Right atrium auricular region (tissue), 2 donors: Measurements from ENCODE around the gene ARHGAP44. TPM values are rescaled to one million over a fixed set of nuclear protein-coding genes. Genes with fewer than 3 reads are reported as not detected.
A peak's percentile ranks its signal among the peaks of the same experiment; 100 is the strongest.

Source experiments
- DNase-seq: peaks from one replicate; pipeline ENCODE4 v3.0.0-alpha.2; 2019; ENCODE audit warnings: low spot score
- H3K27ac ChIP-seq, 2 donors: fragments of 200-600 bp; sonication (generic); 1 replicate in 1 of 2; 2 replicates in 1 of 2; pipeline ENCODE4 v1.5.1; 2016 to 2019
- H3K27me3 ChIP-seq, 2 donors: fragments of 200-600 bp; sonication (generic); one replicate each; pipeline versions ENCODE4 v1.5.1 to v1.6.0; 2017 to 2019
- H3K36me3 ChIP-seq: fragments of 200-600 bp; sonication (generic); one replicate; pipeline ENCODE4 v1.5.1; 2016
- H3K4me1 ChIP-seq, 2 donors: fragments of 200-600 bp; sonication (generic); one replicate each; pipeline versions ENCODE4 v1.5.1 to v1.6.0; 2017 to 2019
- H3K4me3 ChIP-seq, 2 donors: fragments of 200-600 bp; sonication (generic); 1 replicate in 1 of 2; 2 replicates in 1 of 2; pipeline ENCODE4 v1.5.1; 2017 to 2019; ENCODE audit warnings: mild to moderate bottlenecking in 1 of 2, moderate library complexity in 1 of 2
- H3K9me3 ChIP-seq, 2 donors: fragments of 200-600 bp; sonication (generic); one replicate each; pipeline ENCODE4 v1.5.1; 2019
- total RNA-seq, 2 donors: library from RNA; depleted of rRNA; stranded (reverse); fragments of >200 nt; gene quantifications; one replicate each; pipeline ENCODE4 v1.1.0, GENCODE V29; 2016
- TF ChIP-seq, protein P1 (sequence below), 2 donors: fragments of 200-600 bp; sonication (generic); IDR thresholded peaks; one replicate each; pipeline ENCODE4 v1.5.1; 2019; ENCODE audit warnings: antibody characterized with exemption in 2 of 2

Gene ARHGAP44, protein sequence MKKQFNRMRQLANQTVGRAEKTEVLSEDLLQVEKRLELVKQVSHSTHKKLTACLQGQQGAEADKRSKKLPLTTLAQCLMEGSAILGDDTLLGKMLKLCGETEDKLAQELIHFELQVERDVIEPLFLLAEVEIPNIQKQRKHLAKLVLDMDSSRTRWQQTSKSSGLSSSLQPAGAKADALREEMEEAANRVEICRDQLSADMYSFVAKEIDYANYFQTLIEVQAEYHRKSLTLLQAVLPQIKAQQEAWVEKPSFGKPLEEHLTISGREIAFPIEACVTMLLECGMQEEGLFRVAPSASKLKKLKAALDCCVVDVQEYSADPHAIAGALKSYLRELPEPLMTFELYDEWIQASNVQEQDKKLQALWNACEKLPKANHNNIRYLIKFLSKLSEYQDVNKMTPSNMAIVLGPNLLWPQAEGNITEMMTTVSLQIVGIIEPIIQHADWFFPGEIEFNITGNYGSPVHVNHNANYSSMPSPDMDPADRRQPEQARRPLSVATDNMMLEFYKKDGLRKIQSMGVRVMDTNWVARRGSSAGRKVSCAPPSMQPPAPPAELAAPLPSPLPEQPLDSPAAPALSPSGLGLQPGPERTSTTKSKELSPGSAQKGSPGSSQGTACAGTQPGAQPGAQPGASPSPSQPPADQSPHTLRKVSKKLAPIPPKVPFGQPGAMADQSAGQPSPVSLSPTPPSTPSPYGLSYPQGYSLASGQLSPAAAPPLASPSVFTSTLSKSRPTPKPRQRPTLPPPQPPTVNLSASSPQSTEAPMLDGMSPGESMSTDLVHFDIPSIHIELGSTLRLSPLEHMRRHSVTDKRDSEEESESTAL
- 10 to 100 TPM in 1 of 2 donors, 1 to 10 TPM in 1; 7.8 to 12.2 TPM for total RNA-seq

DNA sequence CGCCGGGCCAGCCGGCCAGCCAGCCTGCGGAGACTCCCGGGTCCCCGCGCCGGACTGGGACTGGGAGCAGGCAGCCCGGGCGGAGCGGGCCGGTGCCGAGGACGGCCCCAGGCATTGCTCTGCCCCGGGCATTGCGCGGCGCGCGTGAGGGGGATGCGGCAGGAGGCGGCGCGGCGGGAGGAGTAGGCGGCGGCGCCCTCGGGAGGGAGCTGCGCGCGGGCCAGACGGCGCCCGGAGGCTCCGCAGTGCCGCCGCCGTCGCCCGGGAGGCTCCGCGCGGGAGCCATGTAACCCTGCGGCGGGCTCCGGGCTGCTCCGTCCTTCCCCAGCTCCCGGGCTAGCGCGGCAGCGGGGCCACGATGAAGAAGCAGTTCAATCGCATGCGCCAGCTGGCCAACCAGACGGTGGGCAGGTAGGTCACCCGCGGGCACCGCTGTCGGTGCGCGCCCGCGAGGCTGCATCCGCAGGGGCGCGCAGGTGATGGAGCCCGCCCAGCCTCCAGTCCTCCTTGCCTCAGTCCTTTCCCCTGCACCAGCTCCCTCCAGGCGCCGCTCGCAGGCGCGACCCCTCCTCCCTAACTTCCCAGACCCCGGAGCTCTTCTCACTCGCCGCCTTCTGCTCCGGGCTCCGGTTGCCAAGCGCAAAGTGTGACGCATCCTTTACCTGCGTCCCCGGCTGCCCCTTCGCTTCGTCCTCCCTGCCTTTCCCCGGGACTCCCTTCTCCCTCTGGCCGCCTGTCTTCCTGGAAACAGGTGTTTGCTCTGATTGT lies at the start of gene ARHGAP44:
Gene ARHGAP44, plus strand, starts transcription at position 18 of the 768 bp plus-strand sequence. Its CDS starts 341 bp downstream, at position 359.
- Histone ChIP-seq H3K4me1 (peaks cover 0 to 12% of the 10 kb centered on the region in 2 donors), H3K27ac (peak within 1 kb of the TSS; percentile 29 to 67), H3K9me3 (no peaks in the 10 kb centered on the region), H3K27me3 (no peaks in the 10 kb centered on the region), H3K36me3 (no peaks in the 10 kb centered on the region), H3K4me3 (peak within 1 kb of the TSS; percentile 66 to 74)
- TF ChIP-seq, protein P1, sequence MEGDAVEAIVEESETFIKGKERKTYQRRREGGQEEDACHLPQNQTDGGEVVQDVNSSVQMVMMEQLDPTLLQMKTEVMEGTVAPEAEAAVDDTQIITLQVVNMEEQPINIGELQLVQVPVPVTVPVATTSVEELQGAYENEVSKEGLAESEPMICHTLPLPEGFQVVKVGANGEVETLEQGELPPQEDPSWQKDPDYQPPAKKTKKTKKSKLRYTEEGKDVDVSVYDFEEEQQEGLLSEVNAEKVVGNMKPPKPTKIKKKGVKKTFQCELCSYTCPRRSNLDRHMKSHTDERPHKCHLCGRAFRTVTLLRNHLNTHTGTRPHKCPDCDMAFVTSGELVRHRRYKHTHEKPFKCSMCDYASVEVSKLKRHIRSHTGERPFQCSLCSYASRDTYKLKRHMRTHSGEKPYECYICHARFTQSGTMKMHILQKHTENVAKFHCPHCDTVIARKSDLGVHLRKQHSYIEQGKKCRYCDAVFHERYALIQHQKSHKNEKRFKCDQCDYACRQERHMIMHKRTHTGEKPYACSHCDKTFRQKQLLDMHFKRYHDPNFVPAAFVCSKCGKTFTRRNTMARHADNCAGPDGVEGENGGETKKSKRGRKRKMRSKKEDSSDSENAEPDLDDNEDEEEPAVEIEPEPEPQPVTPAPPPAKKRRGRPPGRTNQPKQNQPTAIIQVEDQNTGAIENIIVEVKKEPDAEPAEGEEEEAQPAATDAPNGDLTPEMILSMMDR (IDR thresholded peaks at IDR 0.05): peak in 1 of 2 donors; percentile 19
- no peak for DNase-seq

DNA sequence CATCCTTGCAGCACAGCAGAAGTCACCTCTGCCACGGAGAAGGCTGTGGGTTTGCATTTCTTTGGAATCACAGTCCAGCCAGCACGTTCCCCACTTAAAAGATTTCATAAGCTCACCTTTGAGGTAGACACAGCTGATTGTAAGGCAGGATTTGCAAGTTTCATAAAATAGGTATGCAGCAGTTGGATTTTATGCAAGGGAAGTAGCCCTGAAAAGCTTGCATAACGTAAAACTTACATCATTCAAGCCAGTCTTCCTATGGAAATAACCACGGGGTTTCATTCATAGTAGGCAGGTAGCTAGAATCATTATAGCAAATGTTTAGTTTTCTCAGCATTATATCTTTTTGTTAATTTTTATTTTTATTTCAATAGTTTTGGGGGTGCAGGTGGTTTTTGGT lies 49.8 kb upstream of the ARHGAP44 start:
- H3K27ac ChIP-seq: peak overlapping the region in 1 of 2 donors; percentile 21
- H3K9me3 ChIP-seq: no peaks in the 10 kb centered on the region
- H3K4me3 ChIP-seq: no peak overlapping the region
- H3K36me3 ChIP-seq: peaks cover 40% of the 10 kb centered on the region
- peaks cover 0 to 30% of the 10 kb centered on the region in 2 donors for H3K4me1 ChIP-seq
- DNase-seq: no peak
- TF ChIP-seq, protein P1 (IDR thresholded peaks at IDR 0.05): no peak
- H3K27me3 ChIP-seq: no peaks in the 10 kb centered on the region

DNA sequence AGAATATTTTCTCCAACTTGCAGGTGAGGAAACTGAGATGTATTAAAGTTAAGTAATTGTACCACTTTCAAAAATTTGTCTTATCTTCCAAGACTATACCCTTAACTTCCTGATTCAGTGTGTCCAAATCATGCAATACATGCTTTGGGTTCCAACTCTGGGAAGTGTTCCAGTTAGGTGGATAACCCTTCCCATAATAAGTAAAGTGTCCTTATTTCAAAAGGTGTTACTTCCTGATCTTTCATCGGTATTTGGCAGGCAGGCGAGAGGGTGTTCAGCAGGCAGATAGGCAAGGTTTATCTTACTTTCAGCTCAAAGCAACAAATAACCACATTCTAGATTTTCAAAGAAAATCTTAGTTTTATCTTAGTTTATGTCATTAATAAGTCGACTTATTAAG lies 46.3 kb upstream of the ARHGAP44 start:
- Histone ChIP-seq H3K4me3 (no peak overlapping the region), H3K9me3 (no peaks in the 10 kb centered on the region), H3K27me3 (no peaks in the 10 kb centered on the region), H3K36me3 (peaks cover 42% of the 10 kb centered on the region), H3K4me1 (peaks cover 0 to 7% of the 10 kb centered on the region in 2 donors), H3K27ac (peak overlapping the region; percentile 70 to 82)
- TF ChIP-seq, protein P1 (IDR thresholded peaks at IDR 0.05): no peak
- no peak for DNase-seq

DNA sequence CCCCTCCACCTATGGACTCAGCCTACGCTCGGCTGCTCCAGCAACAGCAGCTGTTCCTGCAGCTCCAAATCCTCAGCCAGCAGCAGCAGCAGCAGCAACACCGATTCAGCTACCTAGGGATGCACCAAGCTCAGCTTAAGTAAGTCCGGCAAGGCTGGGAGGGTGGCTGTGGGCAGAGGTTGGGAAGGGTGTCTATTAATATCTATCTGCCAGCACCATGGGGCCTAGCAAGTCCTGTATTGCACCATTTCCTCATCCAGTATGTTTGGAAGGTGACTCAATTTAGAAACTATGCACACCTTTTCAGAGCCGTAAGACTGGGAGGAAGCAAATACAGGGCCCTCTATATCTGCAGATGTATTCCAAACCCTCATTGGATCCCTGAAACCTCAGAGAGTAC lies 45.0 kb upstream of the ARHGAP44 start:
- Histone ChIP-seq H3K4me1 (peaks cover 0 to 7% of the 10 kb centered on the region in 2 donors), H3K27me3 (no peaks in the 10 kb centered on the region), H3K36me3 (peaks cover 40% of the 10 kb centered on the region), H3K4me3 (peak overlapping the region; percentile 19 to 21), H3K9me3 (no peaks in the 10 kb centered on the region), H3K27ac (peak overlapping the region; percentile 46 to 82)
- TF ChIP-seq, protein P1 (IDR thresholded peaks at IDR 0.05): no peak
- no peak for DNase-seq

DNA sequence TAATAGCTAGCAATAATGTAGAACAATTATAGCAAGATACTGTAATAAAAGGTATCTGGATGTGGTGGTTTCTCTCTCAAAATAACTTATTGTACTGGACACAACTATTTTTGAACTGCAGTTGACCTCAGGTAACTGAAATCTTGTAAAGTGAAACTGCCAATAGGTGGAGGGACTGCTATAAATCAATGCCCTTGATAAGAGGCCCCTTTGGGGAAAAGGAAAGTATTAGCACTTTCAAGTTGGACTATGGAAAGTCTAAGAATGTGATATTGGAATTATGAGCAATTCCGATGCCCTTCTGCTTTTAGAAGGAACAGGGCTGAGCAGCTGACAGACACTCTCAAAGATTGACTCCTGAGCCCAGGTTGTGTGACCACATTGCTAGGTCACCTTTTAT lies 44.5 kb upstream of the ARHGAP44 start:
- H3K36me3 ChIP-seq: peaks cover 37% of the 10 kb centered on the region
- no peaks in the 10 kb centered on the region for H3K9me3 ChIP-seq
- TF ChIP-seq, protein P1 (IDR thresholded peaks at IDR 0.05): no peak
- H3K4me3 ChIP-seq: no peak overlapping the region
- H3K4me1 ChIP-seq: peaks cover 0 to 7% of the 10 kb centered on the region in 2 donors
- no peak for DNase-seq
- no peaks in the 10 kb centered on the region for H3K27me3 ChIP-seq
- peak overlapping the region; percentile 46 to 82 for H3K27ac ChIP-seq
